Mesodermal cell (in vitro differentiated cells): Measurements from ENCODE around the gene AUTS2.

Experiments used
- H3K27ac ChIP-seq: 2 replicates; pipeline ENCODE4 v1.7.0; 2013; ENCODE audit warnings: mild to moderate bottlenecking, low read depth, low read length, moderate library complexity; ENCODE audit not compliant: severe bottlenecking
- H3K36me3 ChIP-seq: 2 replicates; pipeline ENCODE4 v1.7.1; 2013; ENCODE audit warnings: mild to moderate bottlenecking, low read length, moderate library complexity; ENCODE audit not compliant: control insufficient read depth, insufficient read depth
- H3K4me1 ChIP-seq: one replicate; pipeline ENCODE4 v1.7.1; 2013; ENCODE audit warnings: mild to moderate bottlenecking, low read length; ENCODE audit not compliant: insufficient read depth, control insufficient read depth, poor library complexity, severe bottlenecking
- H3K4me3 ChIP-seq: 2 replicates; pipeline ENCODE4 v1.7.0; 2013; ENCODE audit warnings: low read length, control low read depth, mild to moderate bottlenecking; ENCODE audit not compliant: insufficient read depth, poor library complexity, severe bottlenecking; ENCODE audit errors: extremely low read depth
- H3K9me3 ChIP-seq: 2 replicates; pipeline ENCODE4 v1.7.1; 2013; ENCODE audit warnings: mild to moderate bottlenecking, low read length, moderate library complexity; ENCODE audit not compliant: control insufficient read depth
- WGBS, 2 experiments: methylation state at CpG; one replicate each; pipeline ENCODE4 v1.1.5; 2013; ENCODE audit warnings: missing lambda C conversion rate in 2 of 2; ENCODE audit not compliant: insufficient coverage in 2 of 2; 5-methylcytosine and 5-hydroxymethylcytosine counted together

AUTS2 gene

GRCh38 chr7:70785427-70785826 is 1187.2 kb downstream of the AUTS2 start:
- no peak overlapping the region for H3K4me3 ChIP-seq
- no peaks in the 10 kb centered on the region for H3K9me3 ChIP-seq
- peaks cover 3% of the 10 kb centered on the region for H3K4me1 ChIP-seq
- peaks cover 93% of the 10 kb centered on the region for H3K36me3 ChIP-seq
- 95 to 98% methylated on average over 3 to 4 of the region's 5 CpGs for WGBS, 2 experiments
- H3K27ac ChIP-seq = no peak overlapping the region

- no peaks in the 10 kb centered on the region for H3K9me3 ChIP-seq
- no peak overlapping the region for H3K27ac ChIP-seq
- H3K36me3 ChIP-seq = peaks cover 97% of the 10 kb centered on the region
- 92 to 95% methylated on average over 4 to 5 of the region's 6 CpGs for WGBS, 2 experiments
- H3K4me3 ChIP-seq = no peak overlapping the region
- H3K4me1 ChIP-seq = peaks cover 3% of the 10 kb centered on the region
Measured at GRCh38 chr7:70786076-70786475, 1187.8 kb downstream of the AUTS2 start.

DNA sequence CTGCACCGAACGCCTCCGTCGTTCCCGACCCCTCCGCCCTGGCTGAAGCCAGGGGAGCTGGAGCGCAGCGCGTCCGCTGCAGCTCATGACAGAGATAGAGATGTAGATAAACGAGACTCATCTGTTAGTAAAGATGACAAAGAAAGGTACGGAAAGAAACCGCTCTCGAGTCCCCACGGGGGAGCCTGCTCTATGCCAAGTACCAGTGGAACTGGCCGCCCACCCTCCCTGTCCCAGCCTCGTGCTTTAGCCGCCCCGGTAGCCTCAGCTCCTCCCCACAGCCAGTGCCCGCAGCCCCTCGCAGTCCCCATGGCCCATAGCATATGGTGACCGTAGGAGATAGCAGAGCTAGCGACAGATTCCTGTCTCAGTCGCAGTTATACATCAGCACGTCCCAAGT is 1189.0 kb downstream of the AUTS2 start:
- no peaks in the 10 kb centered on the region for H3K9me3 ChIP-seq
- 91 to 92% methylated on average over 22 to 23 of the region's 25 CpGs for WGBS, 2 experiments
- H3K4me1 ChIP-seq = peaks cover 3% of the 10 kb centered on the region
- peaks cover 96% of the 10 kb centered on the region for H3K36me3 ChIP-seq
- H3K27ac ChIP-seq = no peak overlapping the region
- no peak overlapping the region for H3K4me3 ChIP-seq

GRCh38 chr7:70787771-70788170 is 1189.5 kb downstream of the AUTS2 start:
- H3K36me3 ChIP-seq = peaks cover 96% of the 10 kb centered on the region
- no peaks in the 10 kb centered on the region for H3K9me3 ChIP-seq
- H3K27ac ChIP-seq = no peak overlapping the region
- no peak overlapping the region for H3K4me3 ChIP-seq
- WGBS, 2 experiments = 97 to 98% methylated on average over 6 of the region's 8 CpGs
- peaks cover 3% of the 10 kb centered on the region for H3K4me1 ChIP-seq

- H3K27ac ChIP-seq = no peak overlapping the region
- peaks cover 3% of the 10 kb centered on the region for H3K4me1 ChIP-seq
- H3K4me3 ChIP-seq = no peak overlapping the region
- peaks cover 96% of the 10 kb centered on the region for H3K36me3 ChIP-seq
- 96 to 100% methylated on average over 4 to 6 of the region's 7 CpGs for WGBS, 2 experiments
- no peaks in the 10 kb centered on the region for H3K9me3 ChIP-seq
Measured at GRCh38 chr7:70788276-70788675, 1190.0 kb downstream of the AUTS2 start.

DNA sequence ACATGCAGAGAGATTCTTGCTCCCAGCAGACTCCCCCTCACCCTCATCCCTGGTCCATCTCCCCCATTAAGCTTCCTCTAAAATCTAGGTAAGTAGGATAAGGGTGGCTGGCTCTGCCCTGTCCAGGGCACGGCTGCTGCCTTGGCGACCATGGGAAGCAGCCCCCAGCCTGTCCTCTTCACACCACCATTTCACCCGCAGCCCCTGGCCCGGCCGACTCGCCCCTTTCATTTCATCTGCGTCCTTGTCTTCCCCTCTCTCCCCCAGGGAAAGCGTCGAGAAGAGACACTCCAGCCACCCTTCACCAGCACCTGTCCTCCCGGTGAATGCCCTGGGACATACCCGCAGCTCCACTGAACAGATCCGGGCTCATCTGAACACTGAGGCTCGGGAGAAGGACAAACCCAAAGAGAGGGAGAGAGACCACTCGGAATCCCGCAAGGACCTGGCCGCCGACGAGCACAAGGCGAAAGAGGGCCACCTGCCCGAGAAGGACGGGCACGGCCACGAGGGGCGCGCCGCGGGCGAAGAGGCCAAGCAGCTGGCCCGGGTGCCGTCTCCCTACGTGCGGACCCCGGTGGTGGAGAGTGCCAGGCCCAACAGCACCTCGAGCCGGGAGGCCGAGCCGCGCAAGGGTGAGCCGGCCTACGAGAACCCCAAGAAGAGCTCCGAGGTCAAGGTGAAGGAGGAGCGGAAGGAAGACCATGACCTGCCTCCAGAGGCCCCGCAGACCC is 1191.4 kb downstream of the AUTS2 start:
- no peak overlapping the region for H3K4me3 ChIP-seq
- 97 to 98% methylated on average over 32 to 37 of the region's 43 CpGs for WGBS, 2 experiments
- peaks cover 92% of the 10 kb centered on the region for H3K36me3 ChIP-seq
- H3K27ac ChIP-seq = no peak overlapping the region
- peaks cover 3% of the 10 kb centered on the region for H3K4me1 ChIP-seq
- H3K9me3 ChIP-seq = no peaks in the 10 kb centered on the region

DNA sequence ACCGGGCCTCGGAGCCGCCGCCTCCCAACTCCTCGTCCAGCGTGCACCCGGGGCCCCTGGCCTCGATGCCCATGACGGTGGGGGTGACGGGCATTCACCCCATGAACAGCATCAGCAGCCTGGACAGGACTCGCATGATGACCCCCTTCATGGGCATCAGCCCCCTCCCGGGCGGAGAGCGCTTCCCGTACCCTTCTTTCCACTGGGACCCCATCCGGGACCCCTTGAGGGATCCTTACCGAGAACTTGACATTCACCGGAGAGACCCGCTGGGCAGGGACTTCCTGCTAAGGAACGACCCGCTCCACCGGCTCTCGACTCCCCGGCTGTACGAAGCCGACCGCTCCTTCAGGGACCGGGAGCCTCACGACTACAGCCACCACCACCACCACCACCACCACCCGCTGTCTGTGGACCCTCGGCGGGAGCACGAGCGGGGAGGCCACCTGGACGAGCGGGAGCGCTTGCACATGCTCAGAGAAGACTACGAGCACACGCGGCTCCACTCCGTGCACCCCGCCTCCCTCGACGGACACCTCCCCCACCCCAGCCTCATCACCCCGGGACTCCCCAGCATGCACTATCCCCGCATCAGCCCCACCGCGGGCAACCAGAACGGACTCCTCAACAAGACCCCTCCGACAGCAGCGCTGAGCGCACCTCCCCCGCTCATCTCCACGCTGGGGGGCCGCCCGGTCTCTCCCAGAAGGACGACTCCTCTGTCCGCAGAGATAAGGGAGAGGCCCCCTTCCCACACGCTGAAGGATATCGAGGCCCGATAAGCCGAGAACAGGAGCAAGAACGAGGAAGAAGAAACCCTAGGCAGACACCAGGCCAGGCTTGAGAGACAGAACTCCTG is 1192.2 kb downstream of the AUTS2 start:
- no peak overlapping the region for H3K4me3 ChIP-seq
- peaks cover 3% of the 10 kb centered on the region for H3K4me1 ChIP-seq
- 95 to 96% methylated on average over 35 to 54 of the region's 63 CpGs for WGBS, 2 experiments
- no peak overlapping the region for H3K27ac ChIP-seq
- peaks cover 84% of the 10 kb centered on the region for H3K36me3 ChIP-seq
- no peaks in the 10 kb centered on the region for H3K9me3 ChIP-seq

GRCh38 chr7:70791341-70791740 is 1193.1 kb downstream of the AUTS2 start:
- Histone ChIP-seq H3K27ac (no peak overlapping the region), H3K4me1 (peaks cover 3% of the 10 kb centered on the region), H3K4me3 (no peak overlapping the region), H3K36me3 (peaks cover 75% of the 10 kb centered on the region), H3K9me3 (no peaks in the 10 kb centered on the region)
- WGBS, 2 experiments = 96 to 98% methylated on average over 5 of the region's 6 CpGs

DNA sequence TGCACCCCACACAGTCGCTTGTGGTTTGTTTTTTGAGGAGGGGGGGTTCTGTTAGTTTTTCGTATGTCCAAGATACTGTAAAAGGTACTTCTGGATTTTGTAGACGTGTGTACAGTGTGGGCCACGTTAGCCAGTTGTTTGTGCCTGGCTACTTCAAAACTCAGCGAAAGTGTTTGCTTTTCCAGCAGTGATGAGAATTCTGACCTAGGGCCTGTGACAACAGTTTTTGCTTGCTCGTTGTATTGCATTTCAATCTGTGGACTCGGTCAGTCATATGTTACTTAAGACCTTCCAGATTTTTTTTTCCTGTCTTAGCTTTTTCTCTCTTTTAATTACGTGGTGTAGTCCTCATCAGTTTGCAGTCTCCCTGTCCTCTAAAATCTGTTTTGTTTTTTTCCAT is 1194.8 kb downstream of the AUTS2 start:
- Histone ChIP-seq H3K4me1 (peaks cover 2% of the 10 kb centered on the region), H3K9me3 (no peaks in the 10 kb centered on the region), H3K4me3 (no peak overlapping the region), H3K36me3 (peaks cover 59% of the 10 kb centered on the region), H3K27ac (no peak overlapping the region)
- 76 to 77% methylated on average over 5 to 6 of the region's 8 CpGs for WGBS, 2 experiments

DNA sequence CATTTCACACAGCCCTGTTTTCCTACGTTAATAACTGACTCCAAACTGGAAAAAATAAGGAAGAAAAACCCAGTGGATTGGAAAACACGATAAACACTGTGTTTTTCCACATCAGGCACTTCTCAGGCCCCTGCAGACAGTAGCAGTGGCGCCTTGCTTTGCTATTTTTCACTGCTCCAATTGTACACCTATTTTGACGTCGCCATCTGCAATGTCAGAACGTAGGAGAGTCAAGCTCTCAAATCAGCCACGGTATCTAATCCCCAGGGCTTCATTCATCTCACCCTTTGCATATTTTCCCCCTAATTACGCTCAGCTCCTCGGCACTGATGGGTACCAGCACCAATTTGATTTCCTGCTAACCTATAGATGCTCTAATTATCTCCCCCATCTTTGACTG is 1195.5 kb downstream of the AUTS2 start:
- Histone ChIP-seq H3K4me1 (no peaks in the 10 kb centered on the region), H3K27ac (no peak overlapping the region), H3K36me3 (peaks cover 51% of the 10 kb centered on the region), H3K4me3 (no peak overlapping the region), H3K9me3 (no peaks in the 10 kb centered on the region)
- WGBS, 2 experiments = 95 to 96% methylated on average over 9 of the region's 9 CpGs

- H3K4me3 ChIP-seq = no peak overlapping the region
- peaks cover 4% of the 10 kb centered on the region for H3K9me3 ChIP-seq
- H3K36me3 ChIP-seq = peaks cover 40% of the 10 kb centered on the region
- WGBS, 2 experiments = 94% methylated on average over 6 to 8 of the region's 8 CpGs
- no peaks in the 10 kb centered on the region for H3K4me1 ChIP-seq
- H3K27ac ChIP-seq = no peak overlapping the region
Measured at GRCh38 chr7:70794962-70795361, 1196.7 kb downstream of the AUTS2 start.
